Heart left ventricle (tissue), 13 donors: ENCODE results near the gene UNC119B.

Experiments used
- CTCF ChIP-seq, 12 donors: fragments of 200-600 bp; sonication (generic) in 4 of 12; IDR thresholded peaks; one replicate each; pipeline versions ENCODE4 v1.5.0 to v1.8.0; 2018 to 2022; ENCODE audit warnings: antibody characterized with exemption in 12 of 12, mild to moderate bottlenecking in 5 of 12
- POLR2A ChIP-seq, 2 donors: fragments of 450-650 bp; IDR thresholded peaks; one replicate each; pipeline ENCODE4 v1.6.1; 2017; ENCODE audit warnings: antibody characterized with exemption in 2 of 2, mild to moderate bottlenecking in 2 of 2, moderate library complexity in 2 of 2
- donor health status: ischemic (EF 13 %, LVEDD 7.1; RV severe dilation, severe dysfunction).
- donor health status: DM: no; HTN: yes; CAD: no.
- donor health status: DM: no; HTN: no; CAD: no.
- donor health status: ischemic (EF 25% LVEDD 6.9; RV normal size, moderate dysfunction).
- donor health status: ischemic (EF 25% LVEDD 5.7; RV mildly dilated, moderate dysfunction).
- donor health status: ischemic (EF 35%, LVEDD 5.7; RV mildly dilated, moderate dysfunction).
- donor health status: nonischemic (EF 11% LVEDD 7.7; RV severe dilation, severe dysfunction).
- donor health status: DM: yes; HTN: yes; CAD: no.
- donor health status: PGD.
- donor health status: ischemic (EF 29% LVEDD 5.4; RV normal size, mild dysfunction).
- donor health status: nonischemic (EF 23%, LVEDD 6.1; RV moderate dilation, normal function).

- TF ChIP-seq CTCF (IDR thresholded peaks at IDR 0.05) (no peak), POLR2A (IDR thresholded peaks at IDR 0.05) (no peak)
Observed at GRCh38 chr12:120763250-120763649, 53.0 kb downstream of the UNC119B start.
